Activated naive CD4-positive, alpha-beta T cell treated with anti-CD3 and anti-CD28 coated beads, Interleukin-2, amount 50 U/mL, for 24 hours (primary cell): Measurements from ENCODE around the gene CYBC1.
A peak's percentile ranks its signal among the peaks of the same experiment; 100 is the strongest.
"Not testable (repeated sequence)": the region's sequence is repeated elsewhere in the genome, so short reads cannot be mapped to it uniquely, and the experiment has no call there.

ENCODE experiments used
- H3K27ac Mint-ChIP-seq: one replicate; pipeline ENCODE4 v1.8.0; 2021; ENCODE audit warnings: mild to moderate bottlenecking, mixed read lengths
- H3K27me3 Mint-ChIP-seq: one replicate; pipeline ENCODE4 v1.8.0; 2021; ENCODE audit warnings: mixed read lengths
- H3K36me3 Mint-ChIP-seq: one replicate; pipeline ENCODE4 v1.8.0; 2021; ENCODE audit warnings: mixed read lengths
- H3K4me1 Mint-ChIP-seq: one replicate; pipeline ENCODE4 v1.8.0; 2021; ENCODE audit warnings: mixed read lengths
- H3K4me3 Mint-ChIP-seq: one replicate; pipeline ENCODE4 v1.8.0; 2021; ENCODE audit warnings: mild to moderate bottlenecking, mixed read lengths
- H3K9me3 Mint-ChIP-seq: one replicate; pipeline ENCODE4 v1.8.0; 2021; ENCODE audit warnings: mixed read lengths

The CYBC1 gene

GRCh38 chr17:82412535-82413520, 37.7 kb downstream of the CYBC1 start:
- Mint-ChIP-seq H3K4me1 (peaks cover 16% of the 10 kb centered on the region), H3K27me3 (no peaks in the 10 kb centered on the region), H3K4me3 (no peak overlapping the region), H3K9me3 (no peaks in the 10 kb centered on the region), H3K27ac (no peak overlapping the region), H3K36me3 (peaks cover 2% of the 10 kb centered on the region)

GRCh38 chr17:82412081-82412480, 38.5 kb downstream of the CYBC1 start:
- H3K4me1 Mint-ChIP-seq = peaks cover 16% of the 10 kb centered on the region
- not testable (repeated sequence) for H3K27ac Mint-ChIP-seq, H3K36me3 Mint-ChIP-seq, H3K4me3 Mint-ChIP-seq, H3K27me3 Mint-ChIP-seq, H3K9me3 Mint-ChIP-seq

GRCh38 chr17:82411396-82412053, 39.0 kb downstream of the CYBC1 start:
- Mint-ChIP-seq H3K4me1 (peaks cover 16% of the 10 kb centered on the region), H3K36me3 (peaks cover 2% of the 10 kb centered on the region), H3K27ac (no peak overlapping the region), H3K9me3 (no peaks in the 10 kb centered on the region), H3K4me3 (no peak overlapping the region), H3K27me3 (no peaks in the 10 kb centered on the region)

GRCh38 chr17:82410014-82410716, 40.4 kb downstream of the CYBC1 start:
- no peaks in the 10 kb centered on the region for H3K9me3 Mint-ChIP-seq
- H3K27ac Mint-ChIP-seq = no peak overlapping the region
- no peaks in the 10 kb centered on the region for H3K27me3 Mint-ChIP-seq
- H3K36me3 Mint-ChIP-seq = peaks cover 5% of the 10 kb centered on the region
- peaks cover 10% of the 10 kb centered on the region for H3K4me1 Mint-ChIP-seq
- no peak overlapping the region for H3K4me3 Mint-ChIP-seq

GRCh38 chr17:82408938-82409318, 41.6 kb downstream of the CYBC1 start:
- Mint-ChIP-seq H3K27ac (no peak overlapping the region), H3K36me3 (peaks cover 3% of the 10 kb centered on the region), H3K4me1 (no peaks in the 10 kb centered on the region), H3K9me3 (no peaks in the 10 kb centered on the region), H3K4me3 (no peak overlapping the region), H3K27me3 (no peaks in the 10 kb centered on the region)

GRCh38 chr17:82408288-82408937, 42.1 kb downstream of the CYBC1 start:
- no peaks in the 10 kb centered on the region for H3K4me1 Mint-ChIP-seq
- H3K27ac Mint-ChIP-seq = no peak overlapping the region
- H3K4me3 Mint-ChIP-seq = no peak overlapping the region
- no peaks in the 10 kb centered on the region for H3K9me3 Mint-ChIP-seq
- no peaks in the 10 kb centered on the region for H3K27me3 Mint-ChIP-seq
- H3K36me3 Mint-ChIP-seq = peaks cover 3% of the 10 kb centered on the region

- peaks cover 4% of the 10 kb centered on the region for H3K4me1 Mint-ChIP-seq
- no peaks in the 10 kb centered on the region for H3K27me3 Mint-ChIP-seq
- no peak overlapping the region for H3K4me3 Mint-ChIP-seq
- H3K9me3 Mint-ChIP-seq = no peaks in the 10 kb centered on the region
- no peak overlapping the region for H3K27ac Mint-ChIP-seq
- peaks cover 8% of the 10 kb centered on the region for H3K36me3 Mint-ChIP-seq
Observed at GRCh38 chr17:82407255-82407654, 43.3 kb downstream of the CYBC1 start.

- H3K36me3 Mint-ChIP-seq = peaks cover 8% of the 10 kb centered on the region
- no peak overlapping the region for H3K4me3 Mint-ChIP-seq
- no peaks in the 10 kb centered on the region for H3K27me3 Mint-ChIP-seq
- no peak overlapping the region for H3K27ac Mint-ChIP-seq
- peaks cover 7% of the 10 kb centered on the region for H3K4me1 Mint-ChIP-seq
- H3K9me3 Mint-ChIP-seq = no peaks in the 10 kb centered on the region
Observed at GRCh38 chr17:82406131-82406671, 44.4 kb downstream of the CYBC1 start.

- Mint-ChIP-seq H3K4me3 (no peak overlapping the region), H3K4me1 (peaks cover 16% of the 10 kb centered on the region), H3K27ac (no peak overlapping the region), H3K36me3 (peaks cover 9% of the 10 kb centered on the region), H3K27me3 (no peaks in the 10 kb centered on the region), H3K9me3 (no peaks in the 10 kb centered on the region)
Observed at GRCh38 chr17:82405051-82405450, 45.5 kb downstream of the CYBC1 start.

- peaks cover 16% of the 10 kb centered on the region for H3K4me1 Mint-ChIP-seq
- H3K36me3 Mint-ChIP-seq = peaks cover 9% of the 10 kb centered on the region
- no peak overlapping the region for H3K4me3 Mint-ChIP-seq
- no peak overlapping the region for H3K27ac Mint-ChIP-seq
- no peaks in the 10 kb centered on the region for H3K9me3 Mint-ChIP-seq
- no peaks in the 10 kb centered on the region for H3K27me3 Mint-ChIP-seq
Observed at GRCh38 chr17:82403662-82404660, 46.6 kb downstream of the CYBC1 start.

GRCh38 chr17:82402865-82403264, 47.7 kb downstream of the CYBC1 start:
- Mint-ChIP-seq H3K36me3 (peaks cover 9% of the 10 kb centered on the region), H3K4me1 (peaks cover 16% of the 10 kb centered on the region), H3K4me3 (no peak overlapping the region), H3K27ac (no peak overlapping the region), H3K9me3 (no peaks in the 10 kb centered on the region), H3K27me3 (no peaks in the 10 kb centered on the region)

- H3K27ac Mint-ChIP-seq = peak overlapping the region; percentile 70
- peaks cover 16% of the 10 kb centered on the region for H3K4me1 Mint-ChIP-seq
- H3K9me3 Mint-ChIP-seq = no peaks in the 10 kb centered on the region
- no peaks in the 10 kb centered on the region for H3K27me3 Mint-ChIP-seq
- H3K4me3 Mint-ChIP-seq = peak overlapping the region; percentile 90
- H3K36me3 Mint-ChIP-seq = peaks cover 8% of the 10 kb centered on the region
Observed at GRCh38 chr17:82400830-82401229, 49.7 kb downstream of the CYBC1 start.

- Mint-ChIP-seq H3K9me3 (no peaks in the 10 kb centered on the region), H3K4me3 (no peak overlapping the region), H3K27me3 (no peaks in the 10 kb centered on the region), H3K4me1 (peaks cover 16% of the 10 kb centered on the region), H3K36me3 (peaks cover 7% of the 10 kb centered on the region), H3K27ac (no peak overlapping the region)
Observed at GRCh38 chr17:82400206-82400605, 50.3 kb downstream of the CYBC1 start.

GRCh38 chr17:82399601-82400101, 50.9 kb downstream of the CYBC1 start:
- no peaks in the 10 kb centered on the region for H3K27me3 Mint-ChIP-seq
- no peak overlapping the region for H3K4me3 Mint-ChIP-seq
- no peaks in the 10 kb centered on the region for H3K9me3 Mint-ChIP-seq
- peaks cover 6% of the 10 kb centered on the region for H3K36me3 Mint-ChIP-seq
- H3K4me1 Mint-ChIP-seq = peaks cover 16% of the 10 kb centered on the region
- H3K27ac Mint-ChIP-seq = no peak overlapping the region
